ENCODE measurements around the gene MTX2.
"Not testable (repeated sequence)": the region's sequence is repeated elsewhere in the genome, so short reads cannot be mapped to it uniquely, and the experiment has no call there.

MTX2 gene

DNA sequence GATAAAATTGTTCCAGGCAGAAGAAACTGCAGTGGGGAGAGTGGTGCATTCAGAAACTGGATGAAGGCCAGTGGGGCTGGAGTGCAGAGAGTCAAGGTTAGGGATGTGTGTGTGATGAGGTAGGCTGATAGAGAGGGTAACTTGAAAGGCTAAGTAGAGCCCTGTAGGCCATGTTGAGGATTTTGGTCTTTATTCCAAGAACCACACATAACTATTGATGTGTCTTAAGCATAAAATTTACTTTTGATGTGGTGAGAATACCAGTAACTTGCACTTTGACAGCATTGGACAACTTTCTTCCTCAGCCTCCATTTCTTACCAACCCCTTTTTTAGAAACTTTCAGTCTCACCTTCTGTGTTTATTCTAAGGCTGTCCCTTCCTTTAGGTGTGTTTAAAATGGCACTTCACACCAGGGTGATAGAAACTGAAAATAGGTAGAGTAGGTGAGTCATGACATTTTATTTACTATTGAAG, 22.6 kb downstream of the MTX2 start:
- DNase-seq = no peak

DNA sequence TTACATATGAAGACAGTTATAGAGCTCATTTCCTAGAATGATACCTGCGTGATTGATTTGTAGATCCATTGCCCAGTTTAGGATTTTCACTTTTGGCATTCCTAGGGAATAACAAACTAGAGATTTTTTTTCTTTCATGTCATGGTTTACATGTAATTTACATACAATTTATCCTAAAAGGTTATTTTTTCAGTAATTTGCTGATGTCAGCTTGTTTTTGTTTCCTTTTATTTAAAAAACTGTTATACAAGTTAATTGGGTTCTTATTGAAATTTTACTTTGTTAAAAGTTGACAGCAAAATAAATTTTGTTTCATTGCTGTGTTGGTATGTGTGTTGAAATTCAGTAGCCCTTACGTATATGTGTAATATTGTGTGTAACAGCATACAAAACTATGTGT, 23.4 kb downstream of the MTX2 start:
- no peak for DNase-seq

DNA sequence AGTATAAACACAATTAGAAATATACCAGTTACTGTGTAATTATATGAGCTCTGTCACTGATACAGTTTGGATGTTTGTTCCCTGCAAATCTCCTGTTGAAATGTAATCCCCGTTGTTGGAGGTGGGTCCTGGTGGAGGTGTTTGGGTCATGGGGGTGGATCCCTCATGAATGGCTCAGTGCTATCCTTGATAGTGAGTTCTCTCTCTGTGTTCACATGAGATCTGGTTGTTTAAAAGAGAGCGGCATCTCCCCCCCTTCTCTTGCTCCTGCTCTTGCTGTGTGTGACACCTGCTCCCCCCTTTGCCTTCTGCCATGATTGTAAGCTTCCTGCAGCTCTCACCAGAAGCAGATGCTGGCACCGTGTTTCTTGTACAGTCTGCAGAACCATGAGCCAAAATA, 24.1 kb downstream of the MTX2 start:
- no peak for DNase-seq

DNA sequence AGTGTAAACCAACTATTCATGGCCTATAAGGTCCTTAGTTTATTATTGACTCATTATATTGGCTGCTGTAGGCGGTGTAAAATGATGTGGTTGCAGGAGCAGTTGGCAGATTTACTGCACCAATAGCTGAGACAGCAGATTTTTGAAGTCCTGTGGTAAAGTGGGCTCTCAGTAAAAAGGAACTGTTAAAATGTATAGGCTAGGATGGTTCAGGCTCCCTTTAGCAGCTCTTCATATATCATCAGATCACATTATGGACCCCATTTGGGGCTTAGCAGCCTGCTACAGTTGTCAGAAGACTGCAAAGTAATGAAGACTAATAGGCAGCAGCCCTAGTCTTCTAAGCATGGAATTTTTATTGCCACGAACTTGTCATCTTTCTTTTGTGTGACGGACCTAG, 27.8 kb downstream of the MTX2 start:
- no peak for DNase-seq

DNA sequence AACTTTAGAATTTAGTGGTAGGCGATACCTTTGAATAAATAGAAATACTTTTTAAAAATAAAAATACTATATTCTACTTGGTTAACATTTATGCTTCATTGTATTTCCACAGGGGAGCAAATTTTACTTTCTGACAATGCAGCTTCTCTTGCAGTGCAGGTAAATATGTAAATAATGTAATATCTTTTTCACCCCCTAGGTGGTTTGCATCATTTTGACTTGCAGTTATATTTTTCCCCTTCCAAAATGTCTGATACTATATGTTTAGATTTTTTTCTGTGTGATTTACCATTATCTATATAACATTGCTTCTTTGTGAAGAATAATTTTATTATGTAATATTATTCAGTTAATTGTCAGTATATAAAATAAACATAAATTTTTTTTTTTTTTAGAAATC, 28.5 kb downstream of the MTX2 start:
- no peak for DNase-seq

DNA sequence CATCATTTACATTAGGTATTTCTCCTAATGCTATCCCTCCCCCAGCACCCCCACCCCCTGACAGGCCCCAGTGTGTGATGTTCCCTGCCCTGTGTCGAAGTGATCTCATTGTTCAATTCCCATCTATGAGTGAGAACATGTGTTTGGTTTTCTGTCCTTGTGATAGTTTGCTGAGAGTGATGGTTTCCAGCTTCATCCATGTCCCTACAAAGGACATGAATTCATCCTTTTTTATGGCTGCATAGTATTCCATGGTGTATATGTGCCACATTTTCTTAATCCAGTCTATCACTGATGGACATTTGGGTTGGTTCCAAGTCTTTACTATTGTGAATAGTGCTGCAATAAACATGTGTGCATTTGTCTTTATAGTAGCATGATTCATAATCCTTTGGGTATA, 36.8 kb downstream of the MTX2 start:
- not testable (repeated sequence) for DNase-seq

DNA sequence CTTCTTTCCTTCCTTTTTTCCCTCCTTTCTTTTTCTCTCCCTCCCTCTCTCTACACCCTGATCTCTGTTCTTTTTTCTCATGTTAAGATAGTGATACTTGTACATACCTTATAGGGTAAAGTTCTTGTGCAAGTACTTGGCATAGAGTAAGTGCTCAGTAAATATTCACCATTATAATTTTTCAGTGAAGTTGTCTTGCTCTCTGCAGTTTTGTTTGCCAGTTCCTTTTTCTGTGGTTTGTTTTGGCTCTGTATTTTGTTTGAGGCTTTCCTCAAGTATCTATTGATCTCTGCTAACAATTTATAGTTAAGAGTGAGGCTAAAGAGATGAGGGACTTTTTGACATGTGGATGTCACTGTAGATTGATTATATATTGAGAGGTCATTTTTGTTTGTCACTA, 48.0 kb downstream of the MTX2 start:
- peak; percentile 5 for DNase-seq

DNA sequence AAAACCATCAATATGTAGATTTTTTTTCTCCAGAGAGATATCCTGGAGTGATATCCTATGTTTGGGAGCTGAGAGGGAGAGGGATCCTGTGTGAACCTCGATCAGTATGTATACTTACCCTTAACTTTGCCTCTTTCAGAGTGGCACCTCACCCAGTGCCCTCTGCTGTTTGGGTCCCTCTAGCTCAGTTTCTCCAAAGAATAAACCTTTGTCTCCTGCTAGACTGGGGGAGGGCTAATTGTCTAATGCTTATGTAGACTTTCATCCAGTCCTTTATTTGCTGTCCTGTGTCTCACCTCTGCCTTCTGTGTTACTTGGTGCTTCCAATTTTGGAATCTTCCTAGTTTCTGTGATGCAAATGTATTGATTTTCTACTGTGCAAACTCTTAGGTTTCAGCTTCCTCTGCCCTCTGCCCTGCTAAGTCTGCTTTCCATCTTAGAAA, 48.4 kb downstream of the MTX2 start:
- no peak for DNase-seq

DNA sequence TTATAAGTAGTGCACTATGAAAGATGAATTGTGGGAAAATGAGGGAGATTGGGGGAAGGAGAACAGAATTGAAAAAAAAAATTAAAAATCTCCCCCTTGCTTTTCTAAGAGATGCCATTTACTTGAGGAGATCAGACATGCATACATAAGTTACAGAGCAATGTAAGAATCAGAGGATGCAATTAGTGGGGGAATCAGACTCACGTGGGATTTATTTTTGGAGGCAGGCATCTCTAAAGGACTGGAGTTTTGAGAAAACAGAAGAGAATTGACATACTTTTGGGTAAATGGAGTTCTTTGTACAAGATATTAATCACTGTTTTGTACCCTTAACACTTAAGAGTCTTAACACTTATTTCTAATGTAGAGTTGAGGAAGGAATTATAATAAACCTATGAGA, 52.7 kb downstream of the MTX2 start:
- no peak for DNase-seq

DNA sequence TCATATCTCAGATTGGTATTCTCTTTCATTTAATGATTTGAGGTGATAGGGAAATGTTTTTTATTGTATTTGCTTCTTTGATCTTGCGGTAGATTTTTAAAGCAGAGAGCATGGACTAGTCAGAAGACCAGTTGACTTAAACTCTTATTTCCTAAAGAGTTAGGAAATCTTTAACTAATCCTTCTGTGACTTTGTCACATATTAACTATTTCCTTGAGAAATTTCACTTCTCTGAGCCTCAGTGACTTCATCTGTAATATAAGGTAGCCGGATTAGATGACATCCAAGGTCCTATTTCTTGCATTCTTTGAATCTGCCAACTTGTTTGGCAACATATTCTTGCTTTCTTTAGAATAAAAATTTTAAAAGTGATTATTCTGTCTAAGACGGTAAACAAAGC, 55.6 kb downstream of the MTX2 start:
- DNase-seq = no peak

DNA sequence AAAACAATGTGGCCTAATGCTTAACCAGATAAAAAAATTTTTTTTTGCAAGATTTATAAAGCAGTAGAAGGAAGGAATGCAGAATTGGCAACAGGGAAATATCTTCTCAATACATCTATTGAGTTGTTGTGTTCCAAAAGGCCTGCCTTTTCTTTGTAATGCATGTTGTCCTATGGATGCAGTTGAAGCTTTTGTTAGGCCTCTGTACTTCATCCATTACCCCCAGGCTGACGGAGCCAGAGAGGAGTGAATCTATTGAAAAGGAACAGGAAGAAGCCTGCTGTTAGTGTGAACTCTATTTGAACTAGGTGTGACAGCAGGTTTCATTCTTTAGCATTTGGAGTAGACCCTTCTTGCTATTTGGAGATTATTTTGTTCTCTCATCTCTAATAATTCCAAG, 56.5 kb downstream of the MTX2 start:
- DNase-seq = peak; percentile 80

DNA sequence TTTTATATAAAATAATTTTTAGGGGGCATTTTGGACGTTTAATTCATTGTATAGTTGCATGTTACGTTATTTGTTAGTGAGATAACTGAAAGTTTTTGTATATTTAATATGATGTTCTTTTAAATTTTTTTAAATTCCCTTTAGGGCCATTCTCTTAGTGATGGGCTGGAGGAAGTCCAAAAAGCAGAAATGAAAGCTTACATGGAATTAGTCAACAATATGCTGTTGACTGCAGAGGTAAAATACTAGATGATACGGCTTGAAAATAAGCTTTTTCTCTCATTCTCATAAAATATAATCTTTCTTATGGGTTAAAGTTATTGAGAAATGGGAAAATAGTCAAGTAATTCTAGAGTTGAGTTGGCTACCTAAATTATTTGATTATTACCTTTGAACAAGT, 58.9 kb downstream of the MTX2 start:
- DNase-seq = no peak

DNA sequence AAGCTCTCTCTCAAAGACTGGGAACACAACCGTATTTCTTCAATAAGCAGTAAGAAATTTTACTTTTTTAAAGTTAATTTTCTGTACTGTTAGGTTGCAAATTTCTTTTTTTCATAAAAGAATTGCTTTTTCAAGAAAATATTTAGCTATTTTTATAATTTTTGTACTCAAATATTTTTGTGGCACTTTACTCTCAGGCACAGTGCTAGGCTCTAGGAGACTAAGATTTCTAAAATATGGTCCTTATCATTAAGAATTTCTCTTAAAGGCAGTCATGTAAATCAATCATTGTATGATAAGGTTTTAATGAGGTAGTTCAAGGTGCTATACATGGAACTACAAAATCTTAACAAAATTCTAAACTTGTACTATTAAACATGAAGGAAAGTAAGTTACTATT, 61.4 kb downstream of the MTX2 start:
- no peak for DNase-seq

DNA sequence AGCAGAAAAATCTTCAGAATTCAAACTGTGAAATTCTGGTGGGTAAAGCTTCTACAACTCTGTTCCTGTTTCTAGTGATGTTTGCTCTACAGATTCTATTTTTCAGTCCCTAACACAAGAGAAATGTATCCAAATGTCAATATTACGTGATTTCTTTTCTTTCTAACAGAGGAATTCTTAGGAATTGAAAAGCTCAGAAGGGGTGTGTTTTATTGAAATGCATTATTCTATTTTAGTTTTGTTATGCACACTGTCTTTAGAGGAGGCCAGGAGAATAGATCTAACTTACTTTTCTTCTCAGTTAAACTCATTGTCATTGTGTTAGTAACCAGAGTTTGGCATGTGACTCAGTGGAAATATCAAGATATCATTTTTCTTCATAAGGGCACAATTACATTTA, 62.4 kb downstream of the MTX2 start:
- DNase-seq = no peak

DNA sequence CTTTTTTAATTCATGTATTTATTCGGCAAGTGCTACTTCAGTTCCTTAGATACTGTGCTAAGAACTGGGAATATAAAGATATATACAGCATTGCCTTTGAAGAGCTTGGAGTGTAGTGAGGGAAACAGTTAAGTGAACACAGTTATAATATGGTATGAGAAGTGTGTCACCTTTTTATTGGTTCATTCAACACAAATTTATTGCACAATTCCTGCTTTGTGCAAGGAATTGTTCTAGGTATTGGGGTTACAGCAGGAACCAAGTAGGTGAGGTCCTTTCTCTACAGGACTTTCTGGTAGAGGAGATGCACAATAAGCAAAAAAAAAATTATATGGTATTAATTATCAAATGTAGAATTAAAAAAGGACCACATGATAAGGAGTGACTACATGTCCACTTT, 65.5 kb downstream of the MTX2 start:
- DNase-seq = no peak

DNA sequence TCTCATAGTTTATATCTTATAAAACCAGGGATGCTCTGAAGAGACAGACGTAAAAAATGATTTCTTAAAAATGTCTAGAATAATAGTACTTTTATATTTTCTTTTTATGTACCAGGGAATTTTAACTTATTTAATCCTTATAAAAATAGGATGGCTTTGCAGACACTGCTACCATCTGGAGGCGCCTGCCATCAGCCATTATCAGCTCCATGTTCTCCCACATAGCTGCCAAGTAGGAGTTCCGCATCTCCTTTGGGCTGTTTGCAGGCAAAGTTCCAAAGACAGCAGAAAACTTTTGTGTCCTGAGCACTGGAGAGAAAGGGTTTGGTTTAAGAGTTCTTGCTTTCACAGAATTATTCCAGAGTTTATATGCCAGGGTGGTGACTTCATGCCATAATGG, 69.2 kb downstream of the MTX2 start:
- DNase-seq = no peak

DNA sequence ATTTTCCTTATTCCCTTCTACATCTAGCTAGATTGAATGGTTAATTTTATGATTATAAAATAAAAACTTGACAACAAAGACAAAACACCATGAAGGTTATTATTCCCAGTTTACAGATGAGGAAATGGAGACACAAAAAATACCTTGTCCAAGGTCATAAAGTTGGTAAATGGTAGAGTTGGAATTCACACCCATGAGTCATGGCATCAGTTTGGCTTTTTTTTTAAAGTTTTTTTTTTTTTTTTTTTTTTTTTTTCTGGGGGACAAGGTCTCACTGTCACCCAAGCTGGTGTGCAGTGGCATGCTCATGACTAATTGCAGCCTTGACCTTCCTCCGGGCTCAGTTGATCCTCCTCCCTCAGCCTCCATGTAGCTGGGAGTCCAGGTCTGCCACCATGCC, 70.0 kb downstream of the MTX2 start:
- DNase-seq = no peak

DNA sequence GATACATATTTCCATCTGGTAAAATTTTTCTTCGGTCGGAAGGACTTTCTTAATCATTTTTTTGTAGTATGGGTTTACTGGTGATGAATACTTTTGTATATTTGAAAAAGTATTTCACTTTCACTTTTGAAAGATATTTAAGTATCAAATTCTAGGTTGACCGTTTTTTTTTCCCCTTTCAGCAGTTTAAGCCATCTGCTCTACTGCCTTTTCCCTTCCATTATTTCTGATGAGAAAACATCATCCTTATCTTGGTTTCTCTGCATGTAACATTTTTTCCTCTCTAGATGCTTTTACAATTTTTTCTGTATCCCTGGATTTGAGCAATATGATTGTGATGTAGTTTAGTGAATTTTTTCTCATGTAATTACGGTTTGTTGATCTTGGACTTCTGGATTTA, 87.0 kb downstream of the MTX2 start:
- DNase-seq = no peak

DNA sequence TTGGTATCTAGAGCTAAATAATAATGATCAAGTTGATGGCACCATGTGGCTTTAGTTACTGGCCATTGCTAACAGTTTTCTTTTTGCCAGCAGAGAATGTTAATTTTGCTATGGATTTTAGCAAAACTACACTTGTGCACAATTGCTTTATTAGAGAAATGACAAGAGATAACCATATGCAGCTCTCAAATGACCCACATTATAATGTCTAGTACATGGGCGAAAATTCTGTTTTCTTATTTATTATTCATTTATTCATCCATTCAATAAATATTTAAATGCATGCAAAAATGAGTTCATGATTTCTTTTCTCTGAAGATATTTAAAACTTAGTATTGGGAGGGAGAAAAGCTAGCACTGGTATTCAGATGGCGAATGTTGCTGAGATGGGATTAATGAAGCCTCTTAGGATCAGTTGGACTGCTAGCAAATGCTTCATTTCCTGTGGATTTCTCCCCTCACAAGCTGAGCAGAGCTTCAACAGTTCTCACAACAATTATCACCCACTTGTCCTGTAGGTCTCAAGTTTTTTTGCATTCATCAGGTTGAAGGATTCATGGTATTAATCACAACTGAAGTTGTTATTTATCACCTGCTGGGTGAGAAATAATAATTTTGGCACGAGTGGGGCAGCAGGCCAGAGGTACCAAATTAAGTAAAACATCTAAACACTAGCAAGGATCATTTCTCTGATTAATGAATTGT, 95.2 kb downstream of the MTX2 start:
- DNase-seq = no peak

DNA sequence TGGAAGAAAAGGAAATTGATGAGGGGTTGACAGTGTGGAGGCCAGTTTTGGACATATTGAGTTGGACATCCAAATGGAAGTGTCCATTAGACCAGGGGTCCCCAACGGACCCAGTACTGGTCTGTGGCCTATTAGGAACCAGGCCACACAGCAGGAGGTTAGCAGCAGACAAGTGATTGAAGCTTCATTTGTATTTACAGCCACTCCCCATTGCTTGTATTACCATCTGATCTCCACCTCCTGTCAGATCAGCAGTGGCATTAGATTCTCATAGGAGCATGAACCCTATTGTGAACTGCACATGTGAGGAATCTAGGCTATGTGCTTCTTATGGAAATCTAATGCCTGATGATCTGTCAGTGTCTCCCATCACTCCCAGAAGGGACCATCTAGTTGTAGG, 99.1 kb downstream of the MTX2 start:
- no peak for DNase-seq

DNA sequence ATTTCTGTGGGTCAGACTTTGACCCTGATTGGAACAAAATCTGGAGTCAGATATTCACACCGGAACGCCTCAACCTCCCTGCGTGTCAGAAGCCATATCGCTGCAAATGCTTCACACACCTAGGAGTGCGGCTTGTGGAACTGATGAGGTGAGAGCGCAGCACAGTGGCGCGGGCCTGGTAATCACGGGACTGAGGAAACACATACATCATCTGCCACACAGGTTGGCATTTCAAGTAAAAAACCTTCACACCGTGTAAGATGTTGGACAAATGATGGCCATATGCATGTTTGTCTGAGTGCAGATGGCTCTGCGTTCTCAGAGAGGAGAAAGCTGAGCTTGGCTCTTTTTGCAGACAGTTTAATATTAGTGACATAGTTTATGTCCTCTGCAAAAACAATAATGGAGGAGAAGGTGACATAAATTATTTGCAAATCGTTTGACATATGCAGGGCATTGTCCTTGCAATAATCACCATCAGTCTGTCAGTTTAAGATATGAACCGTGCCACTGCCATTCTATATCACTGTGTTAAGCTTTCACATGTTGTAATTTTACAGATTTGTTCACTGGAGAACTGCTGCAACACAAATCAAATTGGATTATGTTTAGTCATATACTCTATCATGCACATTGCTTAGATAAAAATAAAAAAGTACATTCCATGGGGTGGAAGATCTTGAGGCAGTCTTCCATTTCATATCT, 101.4 kb downstream of the MTX2 start:
- no peak for DNase-seq

DNA sequence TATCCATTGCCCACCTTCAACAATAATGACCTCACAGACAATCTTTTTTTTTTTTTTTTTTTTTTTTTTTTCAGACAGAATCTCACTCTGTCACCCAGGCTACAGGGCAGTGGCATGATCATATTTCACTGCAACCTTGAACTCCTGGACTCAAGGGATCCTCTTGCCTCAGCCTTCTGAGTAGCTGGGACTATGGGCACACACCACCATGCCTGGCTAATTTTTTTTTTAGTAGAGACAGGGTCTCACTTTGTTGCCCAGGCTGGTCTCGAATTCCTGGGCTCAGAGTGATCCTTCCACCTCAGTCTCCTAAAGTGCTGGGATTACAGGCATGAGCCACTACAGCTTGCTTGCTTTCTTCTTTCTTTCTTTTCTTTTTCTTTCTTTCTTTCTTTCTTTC, 103.9 kb downstream of the MTX2 start:
- not testable (repeated sequence) for DNase-seq

DNA sequence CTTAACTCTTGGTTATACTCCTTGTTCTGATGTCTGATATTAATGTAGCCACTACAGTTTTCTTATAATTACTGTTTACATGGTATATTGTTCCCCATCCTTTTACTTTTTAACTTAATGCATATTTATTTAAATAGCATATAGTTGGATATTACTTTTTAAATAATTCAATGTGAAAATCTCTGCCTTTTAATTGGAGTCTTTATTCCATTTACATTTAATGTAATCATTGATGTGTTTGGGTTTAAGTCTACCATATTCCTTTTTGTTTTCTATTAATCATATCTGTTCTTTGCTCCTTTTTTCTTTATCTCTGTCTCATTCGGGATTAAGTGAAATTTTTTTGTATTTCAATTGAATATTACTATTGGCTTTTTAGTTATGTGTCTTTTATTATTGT, 109.1 kb downstream of the MTX2 start:
- DNase-seq = no peak

DNA sequence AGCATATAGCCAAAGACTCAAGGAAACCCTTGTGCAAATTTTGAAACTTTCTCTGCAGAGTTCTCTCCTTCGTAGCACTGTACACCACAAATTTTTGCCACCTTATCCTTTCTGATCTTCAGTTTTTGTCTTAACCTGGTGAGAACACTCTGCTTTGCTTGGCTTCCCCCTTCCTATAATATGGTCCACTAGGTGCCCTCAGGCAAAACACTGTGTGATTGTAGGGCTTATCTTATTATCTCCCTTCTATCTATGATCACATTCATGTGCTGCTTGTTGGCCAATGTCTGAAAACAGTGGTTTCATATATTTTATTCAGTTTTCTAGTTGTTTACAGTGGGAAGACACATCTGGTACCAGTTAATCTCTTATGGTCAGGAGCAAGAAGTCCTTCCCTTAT, 111.1 kb downstream of the MTX2 start:
- no peak for DNase-seq

DNA sequence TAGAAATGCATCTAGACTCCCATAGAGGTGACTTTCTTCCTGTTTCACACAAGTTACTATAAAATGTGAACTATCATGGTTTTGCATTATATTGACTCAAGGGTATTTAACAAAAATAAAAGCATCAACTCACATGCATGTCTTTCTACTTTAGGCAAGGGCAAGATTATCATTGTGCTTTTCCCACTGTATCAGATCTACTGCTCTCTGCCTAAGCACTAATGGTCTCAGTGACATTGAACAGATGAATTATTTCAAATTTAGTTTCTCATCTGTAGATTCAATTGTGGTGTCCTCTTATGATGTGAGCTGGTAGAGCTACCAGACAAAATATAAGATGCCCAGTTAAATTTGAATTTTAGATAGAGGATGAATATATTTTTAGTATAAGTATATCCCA, 113.9 kb downstream of the MTX2 start:
- no peak for DNase-seq
